Measurements from ENCODE around the gene FRMD8.

Gene FRMD8

GRCh38 chr11:65386307-65387140 is at the start of gene FRMD8:
Gene FRMD8 (plus strand): TSS chr11:65386637. CDS start chr11:65387037, 400 bp downstream.
- peak; percentile 86 for DNase-seq (ENCODE audit: low read depth)

- no peak for DNase-seq (ENCODE audit: low read depth)
Observed at GRCh38 chr11:65338676-65339075, 47.8 kb upstream of the FRMD8 start.

DNA sequence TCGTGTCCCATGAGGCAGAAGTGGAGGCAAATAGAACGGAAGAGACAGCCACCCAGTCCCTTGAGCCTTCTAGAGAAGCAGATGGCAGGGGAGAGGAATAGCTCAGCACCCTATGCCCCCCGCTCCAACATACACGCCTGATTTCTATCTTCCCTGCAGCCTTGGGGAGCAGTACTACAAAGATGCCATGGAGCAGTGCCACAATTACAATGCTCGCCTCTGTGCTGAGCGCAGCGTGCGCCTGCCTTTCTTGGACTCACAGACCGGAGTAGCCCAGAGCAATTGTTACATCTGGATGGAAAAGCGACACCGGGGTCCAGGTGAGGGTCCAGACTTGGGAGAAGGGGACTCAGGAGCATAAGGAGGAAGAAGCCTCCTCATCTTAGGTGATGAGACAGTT is 46.2 kb upstream of the FRMD8 start:
- no peak for DNase-seq (ENCODE audit: low read depth)

GRCh38 chr11:65341856-65342255 is 44.6 kb upstream of the FRMD8 start:
- DNase-seq (ENCODE audit: low read depth): no peak

GRCh38 chr11:65351511-65351910 is 34.9 kb upstream of the FRMD8 start:
- no peak for DNase-seq (ENCODE audit: low read depth)

GRCh38 chr11:65352783-65353182 is 33.7 kb upstream of the FRMD8 start:
- DNase-seq (ENCODE audit: low read depth): no peak

- DNase-seq (ENCODE audit: low read depth): no peak
Observed at GRCh38 chr11:65353376-65353775, 33.1 kb upstream of the FRMD8 start.

DNA sequence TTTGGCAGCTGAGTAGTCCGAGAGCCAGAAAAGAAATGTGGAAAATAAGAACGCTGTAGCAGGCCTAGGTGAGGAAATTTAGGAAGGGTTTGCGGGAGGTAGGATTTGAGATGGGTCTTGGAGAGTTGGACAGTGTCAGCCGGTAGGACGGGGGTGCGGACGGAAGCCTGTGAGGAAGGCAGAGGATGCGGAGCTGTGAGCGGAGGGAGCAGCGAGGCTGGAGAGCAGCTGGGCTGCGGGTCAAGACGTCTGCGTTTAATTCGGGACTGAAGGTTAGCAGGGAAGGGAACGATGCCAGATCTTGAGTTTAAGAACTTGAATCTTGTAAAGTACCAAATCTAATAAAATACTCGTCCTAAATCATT is 32.6 kb upstream of the FRMD8 start:
- DNase-seq (ENCODE audit: low read depth): no peak

GRCh38 chr11:65354265-65355012 is 32.0 kb upstream of the FRMD8 start, which contains the start of gene TIGD3:
Gene TIGD3 (plus strand): TSS chr11:65354751. CDS start chr11:65355809, 1,058 bp downstream.
- peak; percentile 96 for DNase-seq (ENCODE audit: low read depth)

DNA sequence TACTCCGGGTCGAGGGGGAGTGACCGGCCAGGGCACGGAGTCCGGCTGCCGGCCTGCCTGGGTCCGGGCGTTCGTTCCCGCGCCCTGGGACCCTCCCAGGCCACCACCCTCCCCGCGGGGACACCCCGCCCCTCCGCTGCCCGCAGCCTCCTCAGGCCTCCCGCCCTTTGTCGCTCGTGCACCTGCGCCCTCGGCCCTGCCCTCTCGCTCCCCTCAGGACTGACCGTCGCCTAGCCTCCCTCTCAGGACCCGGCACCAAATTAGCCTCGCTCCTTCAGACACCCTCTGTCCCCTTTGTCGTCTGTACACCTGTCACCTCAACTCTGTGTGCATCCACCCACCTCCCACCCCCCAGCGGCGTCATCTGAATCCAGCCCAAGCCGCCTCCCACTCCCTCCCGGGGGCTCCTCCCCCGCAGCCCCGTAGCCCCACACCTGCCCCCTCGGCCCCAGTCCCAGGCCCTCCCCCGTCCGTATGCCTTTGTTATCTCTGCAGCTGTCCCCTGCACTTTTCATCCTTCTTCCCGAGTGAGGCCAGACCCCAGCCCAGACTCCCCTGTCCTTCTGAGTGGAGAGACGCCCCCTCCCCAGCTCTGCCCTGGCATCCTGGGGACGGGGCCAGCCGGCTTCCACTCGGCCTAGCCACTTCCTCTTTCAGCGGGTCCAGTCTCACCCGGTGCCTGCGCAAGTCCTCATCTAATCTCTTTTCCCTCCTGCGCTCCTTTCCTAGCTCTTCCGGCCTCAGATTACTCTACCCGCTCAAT is 31.2 kb upstream of the FRMD8 start:
- DNase-seq (ENCODE audit: low read depth): peak; percentile 35

DNA sequence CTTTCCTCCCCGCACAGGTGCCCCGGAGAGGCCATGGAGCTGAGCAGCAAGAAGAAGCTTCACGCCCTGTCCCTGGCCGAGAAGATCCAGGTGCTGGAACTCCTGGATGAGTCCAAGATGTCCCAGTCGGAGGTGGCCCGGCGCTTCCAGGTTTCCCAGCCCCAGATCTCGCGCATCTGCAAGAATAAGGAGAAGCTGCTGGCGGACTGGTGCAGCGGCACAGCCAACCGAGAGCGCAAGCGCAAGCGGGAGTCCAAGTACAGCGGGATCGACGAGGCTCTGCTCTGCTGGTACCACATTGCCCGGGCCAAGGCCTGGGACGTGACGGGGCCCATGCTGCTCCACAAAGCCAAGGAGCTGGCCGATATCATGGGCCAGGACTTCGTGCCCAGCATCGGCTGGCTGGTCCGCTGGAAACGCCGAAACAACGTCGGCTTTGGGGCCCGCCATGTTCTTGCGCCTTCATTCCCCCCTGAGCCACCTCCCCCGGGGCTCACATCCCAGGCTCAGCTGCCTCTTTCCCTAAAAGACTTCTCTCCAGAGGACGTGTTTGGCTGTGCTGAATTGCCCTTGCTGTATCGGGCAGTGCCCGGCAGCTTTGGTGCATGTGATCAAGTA is 30.6 kb upstream of the FRMD8 start:
- no peak for DNase-seq (ENCODE audit: low read depth)

GRCh38 chr11:65356394-65356972 is 30.0 kb upstream of the FRMD8 start:
- no peak for DNase-seq (ENCODE audit: low read depth)

GRCh38 chr11:65357856-65358356 is 28.5 kb upstream of the FRMD8 start:
- DNase-seq (ENCODE audit: low read depth): no peak

GRCh38 chr11:65362320-65362931 is 24.0 kb upstream of the FRMD8 start:
- DNase-seq (ENCODE audit: low read depth): no peak

- no peak for DNase-seq (ENCODE audit: low read depth)
Observed at GRCh38 chr11:65362966-65363365, 23.5 kb upstream of the FRMD8 start.

GRCh38 chr11:65363770-65364169 is 22.7 kb upstream of the FRMD8 start:
- no peak for DNase-seq (ENCODE audit: low read depth)

DNA sequence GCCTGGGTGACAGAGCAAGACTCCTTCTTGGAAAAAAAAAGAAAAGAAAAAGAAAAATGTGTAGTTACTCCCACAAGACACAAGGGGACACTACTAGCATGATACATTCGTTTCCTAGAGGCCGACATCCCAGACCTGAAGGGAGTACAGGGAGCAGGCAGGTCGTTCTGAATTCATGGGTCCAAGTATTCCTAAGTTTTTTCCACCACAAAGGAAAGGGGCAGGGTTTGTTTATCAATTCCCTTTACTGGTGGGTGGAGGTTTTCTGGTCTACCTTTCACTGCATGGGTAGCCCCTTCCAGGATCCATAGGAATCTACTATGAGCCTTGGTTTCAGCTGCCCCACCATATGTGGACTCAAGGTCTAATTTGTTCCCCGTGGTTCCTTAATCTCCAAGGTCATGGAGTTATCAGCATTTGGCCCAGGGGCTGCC is 20.1 kb upstream of the FRMD8 start:
- no peak for DNase-seq (ENCODE audit: low read depth)

DNA sequence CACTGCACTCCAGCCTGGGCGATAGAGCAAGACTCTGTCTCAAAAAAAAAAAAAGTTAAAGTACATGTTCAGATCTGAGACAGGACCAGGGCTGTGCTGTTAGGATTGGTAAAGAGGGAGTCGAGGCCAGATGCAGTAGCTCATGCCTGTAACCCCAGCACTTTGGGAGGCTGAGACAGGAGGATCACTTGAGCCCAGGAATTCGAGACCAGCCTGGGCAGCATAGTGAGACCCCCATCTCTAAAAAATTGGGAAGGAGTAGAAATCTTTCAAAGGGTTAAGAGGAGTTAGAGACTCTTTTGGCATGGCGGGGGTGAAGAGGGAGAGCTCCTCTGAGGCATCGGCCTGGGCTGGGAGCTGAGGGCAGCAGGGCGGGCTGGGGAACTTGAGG is 15.8 kb upstream of the FRMD8 start:
- DNase-seq (ENCODE audit: low read depth): no peak

DNA sequence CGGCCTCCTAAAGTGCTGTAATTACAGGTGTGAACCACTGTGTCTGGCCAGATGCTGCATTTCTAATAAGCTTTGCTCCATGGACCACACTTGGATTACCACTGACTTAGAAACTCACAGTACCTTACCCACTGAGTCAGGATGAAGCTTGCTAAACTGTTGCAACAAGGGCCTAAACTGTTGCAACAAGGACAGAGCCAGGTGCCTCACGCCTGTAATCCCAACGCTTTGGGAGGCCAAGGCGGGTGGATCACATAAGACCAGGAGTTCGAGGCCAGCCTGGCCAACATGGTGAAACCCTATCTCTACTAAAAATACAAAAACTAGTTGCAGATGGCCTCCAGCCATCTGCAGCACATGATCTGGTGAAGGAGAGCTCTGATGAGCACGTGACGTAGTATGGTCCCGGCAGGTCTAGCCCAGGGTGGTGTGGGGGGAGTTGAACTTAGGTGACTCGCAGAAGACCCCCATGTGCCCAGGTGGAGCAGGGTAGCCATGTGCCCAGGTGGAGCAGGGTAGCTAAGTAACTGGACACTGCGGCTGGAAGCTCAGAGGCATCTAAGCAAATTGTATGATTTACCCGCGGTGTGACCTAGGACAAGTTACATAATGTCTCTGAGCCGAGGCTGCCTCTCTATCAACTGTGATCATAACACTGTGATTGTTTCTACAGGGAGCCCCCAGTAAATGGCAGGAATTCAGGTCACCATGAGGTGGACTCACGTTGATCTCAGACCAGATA is 12.4 kb upstream of the FRMD8 start:
- no peak for DNase-seq (ENCODE audit: low read depth)

DNA sequence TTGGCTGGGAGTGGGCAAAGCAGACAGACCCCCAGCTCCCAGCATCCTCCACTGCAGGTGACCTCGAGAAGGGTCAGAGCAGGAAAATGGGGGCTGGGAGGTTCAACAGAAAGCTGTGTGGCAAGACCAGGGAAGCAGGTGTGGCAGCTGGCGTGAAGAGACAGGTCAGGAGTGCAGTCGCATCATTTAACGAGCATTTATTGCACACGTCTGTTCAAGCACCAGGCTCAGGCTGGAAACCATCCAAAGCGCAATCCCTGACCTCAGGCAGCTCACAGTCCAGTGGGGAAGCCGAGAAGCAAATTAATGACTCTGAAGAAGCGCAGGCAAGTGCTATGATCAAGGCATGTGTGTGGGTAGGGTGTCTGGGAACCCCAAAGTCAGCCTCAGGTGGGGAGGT is 11.4 kb upstream of the FRMD8 start:
- no peak for DNase-seq (ENCODE audit: low read depth)
